HG03025 (cell line): ENCODE results near the gene SRPX.

ENCODE experiments used
- ATAC-seq: cut with Tn5 transposase; IDR thresholded peaks from one replicate; pipeline ENCODE4 v1.9.1; 2021; ENCODE audit warnings: mild to moderate bottlenecking, moderate library complexity; ENCODE audit not compliant: unreplicated experiment, low FRiP score

SRPX gene

DNA sequence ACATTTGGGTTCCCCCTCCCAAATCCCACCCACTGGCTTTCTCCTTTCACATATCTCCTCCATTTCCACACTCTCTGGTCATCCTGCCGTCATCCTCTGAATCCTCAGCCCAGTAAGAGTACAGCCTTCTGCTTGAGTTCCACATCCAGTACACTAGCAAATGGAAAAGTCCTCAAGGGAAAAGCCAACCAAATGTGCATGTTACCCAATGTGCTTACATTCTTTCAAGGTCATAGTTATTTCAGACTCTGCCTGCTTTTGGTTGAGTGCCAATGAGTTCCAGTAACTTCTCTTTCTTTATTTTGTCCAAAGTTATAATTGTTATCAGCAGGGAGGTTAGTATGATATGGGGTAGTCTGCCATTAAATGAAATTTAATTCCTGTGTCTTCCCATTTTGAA is 78.1 kb downstream of the SRPX start:
- ATAC-seq: no peak

DNA sequence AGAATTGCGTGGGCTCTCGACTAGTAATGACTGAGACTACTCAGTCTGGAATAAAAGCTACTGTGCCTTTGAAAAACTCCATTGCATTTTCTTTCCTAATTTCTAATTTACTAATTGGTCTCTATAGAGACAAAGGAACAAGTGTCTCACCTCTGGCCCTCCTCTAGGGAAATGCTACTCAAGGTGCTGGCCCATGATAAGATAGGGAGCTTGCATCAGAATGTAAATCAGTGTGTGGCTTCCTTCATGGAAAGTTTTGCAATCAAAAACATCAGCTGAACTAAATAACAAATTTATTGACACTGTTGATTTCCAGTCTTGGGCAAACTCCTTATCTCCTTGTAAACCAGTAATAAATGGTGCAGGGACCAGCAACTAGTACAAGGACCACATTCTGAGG is 81.8 kb downstream of the SRPX start:
- ATAC-seq: no peak

DNA sequence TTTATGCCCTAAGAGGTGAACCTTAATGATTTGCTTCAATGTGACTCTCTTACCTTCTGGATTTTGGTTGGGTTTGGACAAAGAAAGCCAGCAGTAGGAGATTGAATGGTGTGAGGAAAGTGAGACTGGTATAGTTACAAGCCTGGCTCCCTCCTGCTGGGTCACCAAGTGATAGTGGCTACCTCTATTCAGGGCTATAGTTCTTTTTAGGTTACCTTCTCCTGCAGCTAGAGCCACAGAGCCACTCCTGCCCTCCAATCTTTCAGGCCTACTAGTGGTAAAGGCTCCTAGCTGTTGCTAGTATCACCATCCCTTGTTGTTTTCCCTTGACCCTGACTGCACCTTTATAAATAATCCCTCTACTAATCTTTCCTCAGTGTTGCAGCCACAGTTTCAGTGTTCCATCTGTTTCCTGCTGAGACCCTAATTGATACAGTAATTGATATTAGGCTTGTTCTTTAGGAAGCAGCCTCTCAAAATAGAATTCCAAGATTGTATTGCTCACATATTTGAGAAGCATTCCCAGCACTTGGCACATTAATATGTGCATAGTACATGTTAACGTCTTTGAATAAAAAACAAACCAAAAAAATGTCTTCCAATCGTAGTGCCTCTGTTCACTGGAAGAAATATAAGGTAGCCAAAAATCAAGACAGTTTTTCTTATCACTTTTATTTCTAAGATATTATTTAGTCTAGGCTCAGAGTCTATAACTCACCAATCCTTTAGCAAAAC is 82.3 kb downstream of the SRPX start:
- no peak for ATAC-seq

DNA sequence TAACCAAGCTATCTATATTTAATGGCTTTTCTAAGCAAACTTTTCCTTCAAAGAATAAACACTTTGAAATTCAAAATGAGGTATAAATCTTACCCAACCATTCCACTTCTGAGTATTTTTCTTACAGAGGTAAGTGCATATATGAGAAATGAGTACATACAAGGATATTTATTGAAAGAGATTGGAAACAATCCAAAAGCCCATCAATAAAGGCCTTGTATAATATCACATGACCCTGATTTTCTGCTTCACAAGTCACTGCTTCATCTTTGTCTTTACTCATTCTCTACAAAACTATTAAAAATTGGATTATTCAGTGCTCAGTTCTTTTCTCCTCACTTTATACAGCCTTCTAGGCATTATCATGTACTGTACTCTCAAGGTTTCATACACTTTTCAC is 91.3 kb downstream of the SRPX start:
- ATAC-seq: no peak

DNA sequence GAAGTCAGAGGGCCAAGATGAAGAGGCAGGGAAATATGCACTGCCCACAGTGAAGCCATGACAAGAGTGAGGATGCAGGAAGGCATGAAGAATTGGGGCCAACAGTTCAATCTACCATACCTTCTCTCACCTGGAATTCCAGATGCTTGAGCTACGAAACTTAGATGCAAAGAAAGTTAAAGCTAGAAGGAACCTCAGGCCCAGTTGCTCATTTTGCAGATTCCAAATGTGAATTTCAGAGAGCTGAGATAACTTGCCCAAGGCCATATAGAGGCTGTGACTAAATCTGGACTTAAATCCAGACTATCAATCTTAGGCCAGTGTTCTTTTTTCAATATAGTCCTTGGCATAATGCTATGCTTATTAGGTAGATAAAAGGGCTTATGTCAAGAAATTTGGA is 92.7 kb downstream of the SRPX start:
- ATAC-seq: no peak

DNA sequence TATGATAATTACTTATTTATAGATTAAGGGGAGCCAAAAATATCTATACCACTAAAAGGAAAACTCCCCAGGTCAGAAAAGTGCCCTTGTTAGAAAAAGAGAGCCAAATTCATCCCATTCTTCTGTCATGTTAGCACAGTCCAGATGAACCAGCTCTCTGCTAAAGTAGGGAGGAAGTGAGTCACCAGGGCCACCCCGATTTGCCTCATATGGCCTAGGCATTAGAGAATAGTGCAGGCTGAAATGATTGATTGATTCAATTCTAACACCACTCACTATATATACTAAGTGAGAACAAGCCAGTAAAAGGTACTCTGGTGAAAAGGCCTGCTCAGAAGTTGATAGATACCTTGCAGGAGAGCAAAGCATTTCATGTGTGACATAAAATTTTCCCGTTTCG is 94.5 kb downstream of the SRPX start:
- no peak for ATAC-seq

DNA sequence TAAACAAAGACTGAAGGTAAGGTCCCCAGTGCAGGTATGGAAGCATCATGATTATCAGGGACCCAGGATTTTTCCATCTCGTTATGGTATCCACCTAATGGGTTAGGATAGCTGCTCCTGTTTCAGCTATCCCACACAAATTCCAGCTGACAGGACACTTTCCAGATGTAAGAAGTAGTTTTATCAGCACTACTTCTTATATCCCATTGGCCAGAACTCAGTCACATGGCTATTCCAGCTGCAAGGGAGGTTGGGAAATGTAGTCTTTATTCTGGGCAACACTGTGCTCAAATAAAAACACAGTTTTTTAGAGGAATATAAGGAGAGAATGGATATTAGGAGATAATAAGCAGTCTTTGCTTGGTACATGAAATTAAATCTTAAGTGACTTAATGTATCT is 96.7 kb downstream of the SRPX start:
- ATAC-seq: no peak

DNA sequence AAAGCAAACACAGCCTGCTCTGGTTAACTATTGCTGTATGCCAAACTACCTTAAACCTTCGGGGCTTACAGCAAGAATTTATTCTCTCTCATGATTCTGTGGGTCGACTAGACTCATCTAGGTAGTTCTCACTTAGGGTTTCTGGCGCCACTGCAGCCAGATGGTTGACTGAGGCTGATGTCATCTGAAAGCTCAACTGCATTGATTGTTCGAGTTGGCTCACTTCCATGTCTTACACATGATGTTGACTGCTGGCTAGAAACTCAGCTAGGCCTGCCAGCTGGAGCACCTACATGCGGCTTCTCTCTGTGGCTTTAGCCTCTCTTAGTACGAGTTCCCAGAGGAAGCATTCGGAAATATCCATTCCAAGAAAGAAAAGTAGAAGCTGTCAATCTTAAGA is 103.2 kb downstream of the SRPX start:
- no peak for ATAC-seq

DNA sequence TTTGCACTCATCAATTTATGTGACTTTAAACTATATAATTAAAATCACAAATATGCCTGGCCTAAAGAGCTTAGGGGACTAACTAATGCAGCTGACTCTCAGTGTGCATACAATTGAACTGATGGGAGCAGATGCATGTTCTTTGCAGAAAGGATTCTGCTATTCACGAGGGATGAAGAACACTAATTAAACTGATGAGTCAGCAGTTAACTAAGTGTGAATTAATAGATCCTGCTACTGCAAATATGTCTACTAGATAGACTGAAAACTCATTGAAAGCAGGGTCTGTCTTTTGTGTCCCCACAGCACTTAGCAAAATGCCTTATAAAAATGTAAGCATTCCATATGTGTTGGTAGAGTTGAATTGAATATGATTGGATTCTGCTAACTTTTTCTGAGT is 104.0 kb downstream of the SRPX start:
- no peak for ATAC-seq

DNA sequence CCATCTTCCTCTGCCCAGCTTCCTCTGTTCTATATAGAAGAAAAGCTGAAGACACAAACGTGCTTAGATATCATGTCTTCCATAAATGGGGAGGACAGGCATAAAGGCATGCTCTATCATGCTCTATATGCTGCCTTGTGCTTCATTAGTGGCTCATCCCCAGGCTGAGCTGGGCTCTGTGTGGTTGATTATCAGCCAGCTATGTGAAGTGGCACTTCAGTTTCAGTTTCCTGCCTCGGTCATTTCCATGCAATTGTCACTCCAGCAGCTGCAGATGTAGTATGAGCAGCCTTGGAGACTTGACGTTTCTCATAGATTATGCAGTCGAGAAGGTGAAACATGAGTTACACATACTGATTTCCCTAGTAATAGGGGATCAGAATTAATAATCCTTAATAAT is 108.1 kb downstream of the SRPX start:
- no peak for ATAC-seq

DNA sequence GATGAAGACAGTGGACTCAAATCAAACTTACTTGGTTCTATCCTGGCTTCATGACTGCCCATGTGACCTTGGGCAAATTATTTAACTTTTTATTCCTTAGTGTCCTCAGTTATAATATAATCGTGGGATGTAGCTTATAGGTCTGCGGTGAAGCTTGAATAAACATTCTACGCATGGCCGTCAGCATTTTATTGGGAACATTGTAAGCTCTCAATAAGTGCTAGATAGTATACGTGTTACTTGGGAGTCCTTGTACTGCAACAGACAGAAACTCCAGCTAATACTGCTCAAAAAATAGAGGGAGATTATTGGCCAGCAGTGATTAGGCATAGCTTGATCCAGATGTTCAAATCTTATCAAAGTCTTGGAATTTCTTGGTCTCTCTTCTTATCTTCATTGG is 109.5 kb downstream of the SRPX start:
- no peak for ATAC-seq

DNA sequence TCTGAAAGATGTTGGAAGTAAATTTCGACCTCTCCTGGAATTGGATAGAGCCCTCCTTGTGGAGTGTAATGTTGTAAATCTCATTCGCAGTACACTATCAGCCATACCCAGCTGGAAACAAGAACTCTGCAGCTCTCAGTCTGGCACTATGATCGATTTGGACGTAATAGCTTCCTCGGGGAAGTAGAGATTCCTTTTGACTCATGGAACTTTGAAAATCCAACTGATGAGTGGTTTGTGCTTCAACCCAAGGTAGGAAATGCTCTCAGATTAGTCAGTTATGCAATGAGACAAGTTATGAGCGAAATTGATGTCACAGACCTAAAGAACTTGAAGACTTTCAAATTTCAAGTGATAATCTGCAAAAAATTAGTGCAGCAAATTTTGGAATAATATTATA is 110.4 kb downstream of the SRPX start:
- ATAC-seq: no peak

DNA sequence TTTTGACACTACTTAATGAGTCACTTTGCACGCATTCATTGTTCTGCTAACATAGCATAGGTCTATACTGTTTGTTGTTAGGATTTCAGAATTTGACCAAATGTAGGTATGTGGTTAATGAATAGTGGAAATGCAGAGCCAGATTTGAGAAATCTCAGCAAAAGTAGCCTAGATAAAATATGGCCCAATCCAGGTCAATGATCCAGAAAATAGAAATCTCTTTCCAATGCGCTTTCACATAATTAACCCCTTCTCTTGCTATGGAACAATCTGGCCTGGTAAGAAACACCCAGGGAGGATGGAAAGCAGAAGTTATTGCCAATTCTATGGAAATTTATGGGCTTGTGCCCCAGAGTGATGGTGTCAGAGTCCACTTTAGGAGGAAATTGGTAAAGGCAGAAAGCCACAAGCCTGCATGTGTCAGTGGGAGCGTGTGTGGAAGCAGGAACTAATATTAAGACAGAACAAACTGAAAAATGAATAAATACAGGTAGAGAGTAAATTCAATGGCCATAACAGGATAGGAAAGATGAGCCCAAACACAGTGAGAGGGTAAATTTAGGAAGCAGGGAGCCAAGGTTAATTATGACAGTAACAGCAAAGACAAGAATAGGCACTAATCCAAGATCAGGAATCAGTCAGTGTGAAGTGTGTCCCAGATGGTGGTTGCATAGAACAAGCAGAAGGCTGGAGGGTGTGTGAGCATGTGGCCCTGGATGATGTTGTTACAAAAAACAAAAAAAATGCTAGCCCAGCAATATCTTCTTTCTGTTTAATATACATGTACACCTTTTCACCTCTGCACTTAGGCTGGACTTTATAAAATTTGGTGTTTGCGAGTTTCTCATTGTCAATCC is 111.4 kb downstream of the SRPX start:
- ATAC-seq: no peak

DNA sequence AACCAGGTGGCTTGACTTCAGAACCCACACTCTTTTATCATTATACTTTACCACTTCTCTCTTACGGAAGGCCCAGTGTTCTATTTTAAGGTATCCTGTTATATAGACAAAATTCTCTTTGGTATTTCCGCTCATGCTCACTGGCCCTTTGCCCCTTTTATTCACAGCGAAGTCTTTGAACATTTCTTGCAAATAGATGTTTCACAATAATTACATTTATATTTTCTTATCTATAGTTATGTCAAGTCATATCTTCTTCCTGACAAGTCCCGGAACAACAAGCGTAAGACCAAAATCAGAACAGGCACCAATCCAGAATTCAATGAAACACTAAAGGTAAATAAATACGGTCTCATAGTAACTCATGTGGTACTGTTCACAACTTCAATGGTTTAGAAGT is 112.3 kb downstream of the SRPX start:
- no peak for ATAC-seq

DNA sequence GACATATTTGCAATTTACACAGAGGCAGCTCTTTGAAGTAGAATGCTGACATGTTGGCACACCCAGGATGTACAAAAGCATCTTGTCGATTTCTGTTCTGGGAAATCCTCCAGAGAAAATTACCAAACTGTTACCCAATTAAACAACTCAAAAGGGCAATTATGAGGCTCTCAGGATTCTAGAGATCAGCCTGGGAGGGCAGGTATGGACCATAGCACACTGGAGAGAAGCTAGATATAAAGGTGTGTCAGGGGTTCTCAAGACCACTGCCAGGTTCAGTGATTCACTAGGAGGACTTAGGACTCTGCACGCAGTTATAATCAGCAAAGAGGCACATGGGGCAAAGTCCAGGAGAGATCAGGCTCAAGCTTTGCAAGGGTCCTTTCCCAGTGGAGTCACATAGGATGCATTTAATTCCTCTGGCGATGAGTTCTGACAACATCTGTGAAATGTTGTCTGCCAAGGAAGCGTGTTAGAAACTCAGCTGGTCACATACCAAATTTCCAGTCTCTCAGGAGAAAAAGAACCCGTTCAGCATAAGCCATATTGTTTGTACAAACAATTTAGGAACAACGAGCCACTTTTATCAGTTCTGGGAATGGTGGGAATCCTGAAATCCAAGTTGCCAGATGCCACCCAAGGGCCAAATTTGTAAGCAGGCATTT is 113.5 kb downstream of the SRPX start:
- ATAC-seq: no peak

DNA sequence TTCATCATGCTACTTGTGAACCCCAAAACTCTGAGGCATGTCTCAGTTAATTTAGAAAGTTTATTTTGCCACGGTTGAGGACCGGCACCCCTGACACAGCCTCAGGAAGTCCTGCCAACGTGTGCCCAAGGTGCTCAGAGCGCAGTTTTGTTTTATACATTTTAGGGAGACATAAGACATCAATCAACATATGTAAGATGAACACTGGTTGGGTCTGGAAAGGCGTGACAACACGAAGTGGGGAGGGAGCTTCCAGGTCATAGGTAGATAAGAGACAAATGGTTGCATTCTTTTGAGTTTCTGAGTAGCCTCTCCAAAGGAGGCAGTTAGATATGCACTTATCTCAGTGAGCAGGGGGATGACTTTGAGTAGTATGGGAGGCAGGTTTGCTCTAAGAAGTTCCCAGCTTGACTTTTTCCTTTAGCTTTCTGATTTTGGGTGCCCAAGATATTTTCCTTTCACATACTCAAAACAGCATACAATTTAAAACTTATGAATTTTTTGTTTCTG is 115.4 kb downstream of the SRPX start:
- ATAC-seq: no peak

DNA sequence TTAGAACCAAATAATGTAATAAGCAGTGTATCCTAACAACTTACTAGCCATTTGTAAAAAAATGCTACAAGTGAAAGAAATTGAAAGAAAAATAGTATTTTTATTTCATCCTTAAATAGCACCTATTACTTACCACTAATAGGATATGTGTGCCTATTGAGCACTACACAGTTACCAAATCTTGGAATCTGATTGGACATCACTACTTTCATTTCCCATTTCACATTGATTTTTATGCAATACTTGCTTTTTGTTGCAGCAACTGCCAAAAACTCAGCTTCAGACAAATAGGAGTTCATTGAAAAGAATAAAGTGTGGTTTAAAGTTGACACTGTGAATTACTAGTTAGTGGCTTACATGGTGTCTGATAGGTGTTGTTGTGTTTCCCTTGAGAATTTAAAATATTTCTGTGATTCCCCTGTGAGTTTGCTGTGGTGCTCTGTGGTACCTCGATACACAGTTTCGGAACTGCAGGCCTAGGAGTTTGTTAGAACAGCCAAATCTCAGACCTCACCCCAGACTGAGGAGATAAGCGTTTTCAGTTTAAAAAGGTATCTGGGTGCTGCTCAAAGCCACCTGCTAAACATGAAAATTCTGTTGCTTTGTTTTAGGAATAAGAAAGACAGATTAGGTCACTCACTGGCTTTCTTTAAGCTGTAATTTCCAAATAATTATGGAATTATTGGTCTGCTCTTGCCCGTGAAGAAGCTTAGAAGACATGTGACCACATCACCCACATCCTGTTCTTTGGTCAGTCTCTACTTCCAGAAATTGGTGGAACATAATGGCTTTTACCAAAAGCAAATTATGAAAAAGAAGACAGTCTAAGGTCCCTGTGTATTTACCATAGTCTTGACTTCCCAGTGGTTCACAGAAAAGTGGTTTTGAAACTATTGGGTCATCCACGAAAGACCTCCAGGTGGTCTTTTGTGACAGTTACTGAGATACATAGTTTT is 116.5 kb downstream of the SRPX start:
- peak; percentile 89 for ATAC-seq

DNA sequence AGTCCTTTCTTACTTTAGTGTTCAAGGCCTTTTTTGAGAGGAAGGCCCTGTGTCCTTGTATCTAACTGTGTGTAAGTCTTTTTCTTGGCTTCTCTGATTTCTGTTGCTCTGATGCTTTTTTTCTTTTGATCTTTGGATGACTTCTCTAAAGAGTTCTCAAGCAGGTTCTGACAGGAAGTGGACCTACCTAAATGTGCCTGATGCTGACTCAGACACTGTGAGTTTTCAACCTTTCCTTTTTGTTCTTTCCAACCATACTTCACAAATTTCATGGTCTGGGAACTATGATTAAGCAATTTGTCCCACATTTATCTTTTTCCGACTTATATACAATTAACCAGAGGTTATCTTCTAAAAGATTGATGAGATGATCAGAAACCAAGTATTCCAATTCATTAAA is 117.8 kb downstream of the SRPX start:
- no peak for ATAC-seq

DNA sequence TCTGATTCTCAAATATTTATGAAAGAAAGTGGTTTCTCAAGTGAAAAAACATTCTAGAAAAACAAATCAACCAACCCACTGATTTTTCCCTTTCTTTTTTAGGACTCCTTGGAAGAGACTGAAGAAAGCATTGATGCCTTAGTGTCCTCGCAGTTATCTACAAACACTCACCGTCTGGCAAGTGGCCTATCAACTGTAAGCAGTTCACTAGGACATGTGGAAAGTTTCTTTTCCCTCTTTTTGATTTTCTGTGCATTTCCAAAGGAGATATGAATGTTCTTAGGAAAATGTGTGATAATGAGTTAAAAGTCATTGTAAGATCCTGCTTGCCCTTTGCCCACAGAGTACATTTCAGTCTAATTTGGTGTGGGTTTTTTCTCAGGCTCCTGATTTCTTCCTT is 118.4 kb downstream of the SRPX start:
- ATAC-seq: no peak

DNA sequence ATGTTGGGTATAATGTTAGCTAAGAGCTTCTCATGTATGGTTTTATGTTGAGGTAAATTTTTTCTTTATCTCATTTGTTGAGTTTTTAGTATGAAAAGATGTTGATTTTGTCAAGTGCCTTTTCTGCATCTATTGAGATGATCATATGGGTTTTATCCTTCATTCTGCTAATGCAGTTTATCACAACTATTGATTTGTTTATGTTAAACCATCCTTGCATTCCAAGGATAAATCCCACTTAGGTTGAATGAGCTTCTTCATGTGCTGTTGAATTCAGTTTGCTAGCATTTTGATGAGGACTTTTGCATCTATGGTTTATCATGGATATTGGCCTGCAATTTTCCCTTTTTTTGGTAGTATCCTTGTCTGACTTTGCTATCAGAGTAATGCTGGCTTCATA is 121.0 kb downstream of the SRPX start:
- no peak for ATAC-seq
